CD4-positive, alpha-beta T cell treated with Interleukin-10 for 1 hour (primary cell): ENCODE results near the gene CAVIN4.

ENCODE experiments used
- DNase-seq: peaks from one replicate; pipeline ENCODE4 v3.0.0-alpha.2; 2020

The CAVIN4 gene

DNA sequence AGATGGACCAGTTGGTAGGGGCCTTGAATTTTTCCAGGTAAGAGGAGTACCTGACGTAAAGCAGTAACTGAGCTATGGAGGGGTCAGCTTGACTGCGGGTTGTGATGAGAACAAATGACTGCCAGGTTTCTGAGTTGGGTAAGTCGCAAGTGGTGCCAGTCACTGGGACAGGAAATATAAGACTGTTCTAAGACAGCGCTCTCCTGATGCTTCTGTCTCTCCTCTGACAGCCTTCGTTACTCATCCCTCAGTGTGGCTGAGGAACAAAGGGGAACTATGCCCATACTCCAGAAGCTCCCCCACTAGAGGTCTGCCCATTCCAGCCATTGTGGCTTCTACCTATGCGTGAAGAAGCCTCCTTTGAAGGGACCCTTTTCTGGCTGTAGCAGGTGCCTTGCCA, 13.3 kb downstream of the CAVIN4 start:
- DNase-seq = no peak

DNA sequence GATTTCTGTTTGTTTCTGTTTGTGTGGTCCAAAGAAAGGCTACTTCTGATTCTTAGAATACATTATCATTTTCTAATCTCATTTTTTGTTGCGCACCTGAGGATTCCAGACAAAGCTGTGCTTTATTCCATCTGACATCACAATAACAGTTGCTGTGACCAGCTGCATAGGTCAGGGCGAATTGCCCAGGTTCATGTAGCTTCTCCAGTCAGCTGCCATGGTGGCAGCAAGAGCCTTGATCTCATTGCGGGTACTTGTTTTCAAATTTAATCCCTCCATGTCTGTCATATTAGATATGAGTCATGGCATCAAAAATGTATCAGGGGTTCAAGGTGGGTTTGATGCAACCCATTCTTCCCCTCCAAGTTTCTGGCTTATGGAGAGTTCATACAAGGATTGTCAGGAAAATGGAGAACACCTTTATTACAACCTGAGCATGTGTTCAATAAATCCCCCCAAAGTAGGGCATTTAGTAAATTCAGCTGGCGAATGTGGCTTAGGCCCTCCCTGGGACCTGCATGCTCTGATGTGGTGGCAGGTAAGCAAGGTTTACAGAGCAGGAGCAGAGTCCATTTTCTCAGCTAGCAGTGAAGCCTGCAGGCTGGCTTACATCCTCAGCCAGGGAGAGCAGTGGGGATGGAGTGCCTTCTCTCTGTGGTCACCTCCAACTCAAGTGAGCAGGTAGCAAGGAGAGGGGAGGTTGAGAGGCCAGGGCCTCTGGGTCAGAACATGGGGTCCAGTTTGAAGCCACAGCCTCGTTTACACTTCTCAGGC, 13.9 kb downstream of the CAVIN4 start:
- DNase-seq = no peak

DNA sequence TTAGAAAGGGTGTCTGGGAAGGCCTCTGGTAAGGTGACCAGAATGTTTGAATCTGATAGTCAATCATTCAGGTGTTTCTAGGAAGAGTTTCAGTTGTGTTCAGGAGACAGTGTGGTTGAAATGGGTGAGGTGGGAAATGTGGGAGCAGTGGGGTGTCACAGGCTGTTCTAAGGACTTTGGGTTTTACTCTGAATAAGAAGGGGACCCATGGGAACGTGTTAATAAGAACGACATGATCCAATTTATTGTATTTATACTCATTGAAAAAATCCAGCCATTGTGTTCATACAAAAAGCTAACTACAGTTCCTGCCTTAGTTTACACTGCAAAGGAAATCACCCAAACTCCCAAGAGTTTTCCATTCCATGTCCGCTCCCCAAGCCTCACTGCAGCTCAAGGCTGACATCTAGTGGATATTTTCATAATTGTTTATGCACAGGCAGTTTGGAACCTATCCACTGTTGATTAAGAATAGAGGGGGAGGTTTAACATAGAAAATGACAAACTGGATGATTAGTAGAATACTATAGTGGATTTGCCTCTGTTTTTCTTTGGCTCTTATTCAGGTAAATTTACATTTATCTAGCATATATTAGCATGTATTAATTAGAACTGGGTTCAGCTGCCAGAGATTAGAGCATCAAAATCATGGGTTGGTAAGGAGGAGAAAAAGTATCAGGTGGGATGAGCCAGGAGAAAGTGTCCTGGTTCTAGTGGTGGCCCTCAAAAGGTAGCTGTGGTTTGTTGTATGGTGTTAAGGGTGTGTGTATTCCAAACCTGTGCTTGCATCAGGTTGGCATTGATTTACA, 17.7 kb downstream of the CAVIN4 start:
- DNase-seq = peak; percentile 59

DNA sequence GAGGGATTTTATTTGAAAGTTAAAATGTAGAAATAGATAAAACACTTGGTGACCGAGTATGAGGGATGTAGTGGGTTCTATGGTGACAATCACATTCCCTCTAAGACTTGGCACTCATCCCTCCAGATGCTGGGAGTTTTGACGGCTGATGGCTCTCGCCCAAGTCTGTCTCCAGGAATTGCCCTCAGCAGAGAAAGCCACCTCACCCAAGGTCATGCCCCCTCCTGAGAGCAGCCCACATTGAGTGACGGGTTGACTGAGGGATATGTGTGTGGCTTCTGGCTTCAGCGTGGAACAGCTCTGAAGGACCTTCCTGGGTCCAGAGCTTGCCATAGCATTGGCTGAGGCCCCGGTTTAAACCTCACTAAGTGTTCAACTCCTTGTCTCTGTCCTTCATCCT, 19.4 kb downstream of the CAVIN4 start:
- no peak for DNase-seq

DNA sequence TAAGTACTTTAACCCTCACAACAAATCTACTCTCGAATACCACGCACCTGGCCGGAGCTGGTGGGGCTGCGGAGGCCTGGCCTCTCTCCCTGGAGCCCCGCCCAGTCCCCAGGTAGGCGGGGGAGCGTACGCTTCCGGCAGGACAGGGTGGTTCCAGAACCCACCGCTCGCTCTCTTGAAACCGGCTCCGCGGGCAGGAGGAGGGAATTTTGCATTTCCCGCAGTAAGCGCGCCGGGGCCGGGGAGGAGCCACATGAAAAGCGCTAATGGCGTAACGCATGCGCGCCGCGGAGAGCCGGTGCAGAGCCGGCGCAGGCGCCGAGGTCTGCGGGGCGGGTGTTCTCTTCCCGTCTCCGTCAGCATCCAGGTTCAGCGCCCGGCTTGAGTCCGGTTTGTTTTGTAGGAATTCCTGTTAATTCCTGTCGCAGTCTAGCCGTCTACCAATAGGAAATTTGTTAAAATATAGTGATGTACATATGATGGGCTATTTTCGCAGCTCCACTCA, 20.8 kb downstream of the CAVIN4 start:
- peak; percentile 85 for DNase-seq

DNA sequence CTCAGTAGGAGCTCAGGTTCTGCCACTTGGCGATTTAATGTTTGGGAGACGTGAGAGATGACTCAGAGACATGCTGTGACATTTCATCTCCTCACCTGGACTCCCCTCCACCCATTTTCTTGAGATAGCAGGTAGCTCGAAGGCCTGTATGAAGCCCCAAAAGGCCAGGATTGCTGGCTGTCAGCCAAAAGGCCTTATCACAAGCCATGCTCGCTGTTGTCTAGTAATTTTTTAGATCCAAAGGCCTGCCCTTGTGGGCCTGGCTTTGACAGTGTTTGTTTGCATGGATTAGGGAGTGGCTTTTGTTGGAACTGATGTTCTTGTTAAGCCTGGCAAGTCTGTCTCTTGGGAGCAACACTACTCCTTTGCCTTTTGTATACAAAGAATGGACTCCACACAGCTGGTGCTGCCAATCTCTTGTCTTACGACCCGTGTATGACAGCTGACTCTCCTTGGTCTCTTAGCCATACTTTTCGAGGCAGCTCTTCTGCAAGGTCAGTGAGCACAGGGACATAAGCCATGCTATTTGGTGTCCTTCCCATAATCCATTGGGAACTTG, 22.7 kb downstream of the CAVIN4 start:
- DNase-seq = no peak

DNA sequence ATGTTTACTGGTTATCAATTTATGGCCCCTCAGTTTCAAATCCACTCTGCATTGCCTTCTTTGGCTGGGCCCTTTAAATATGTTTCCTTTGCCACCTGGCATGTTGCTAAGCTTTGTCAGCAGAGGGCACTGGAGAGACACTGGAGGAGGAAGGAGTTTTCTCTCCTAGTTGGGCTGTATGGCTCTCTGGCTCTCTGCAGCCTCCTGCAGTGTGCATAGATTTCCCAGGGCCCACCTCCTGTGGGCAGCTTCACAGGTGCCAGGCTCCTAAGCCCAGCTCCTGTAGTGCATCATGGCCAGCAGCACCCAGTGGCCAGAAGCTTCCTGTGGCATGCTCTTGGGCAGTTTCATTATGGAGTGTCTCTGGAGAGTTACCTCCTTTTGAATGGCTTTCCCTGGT, 23.3 kb downstream of the CAVIN4 start:
- DNase-seq = peak; percentile 43

DNA sequence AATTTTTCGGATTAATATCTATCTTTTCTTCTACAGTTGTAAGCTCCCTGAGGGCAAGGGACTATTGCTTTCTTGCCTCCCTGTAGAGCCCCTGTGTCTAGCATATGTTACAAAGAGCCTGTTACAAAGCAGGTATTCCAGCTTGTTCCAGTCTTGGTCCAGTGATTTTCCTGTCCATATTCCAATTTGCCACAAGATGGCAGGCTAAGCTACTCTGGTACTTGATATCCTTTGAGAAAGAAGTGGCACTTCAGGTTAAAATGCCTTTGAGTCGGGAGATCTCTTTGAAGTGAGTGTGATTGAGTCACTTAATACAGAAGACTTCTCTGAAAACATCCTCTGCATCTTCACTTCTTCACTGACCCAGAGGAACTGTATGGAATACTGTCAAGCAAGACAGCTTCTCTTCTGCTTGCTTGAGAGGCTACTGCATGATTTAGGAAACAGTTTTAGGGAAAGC, 24.5 kb downstream of the CAVIN4 start:
- no peak for DNase-seq

DNA sequence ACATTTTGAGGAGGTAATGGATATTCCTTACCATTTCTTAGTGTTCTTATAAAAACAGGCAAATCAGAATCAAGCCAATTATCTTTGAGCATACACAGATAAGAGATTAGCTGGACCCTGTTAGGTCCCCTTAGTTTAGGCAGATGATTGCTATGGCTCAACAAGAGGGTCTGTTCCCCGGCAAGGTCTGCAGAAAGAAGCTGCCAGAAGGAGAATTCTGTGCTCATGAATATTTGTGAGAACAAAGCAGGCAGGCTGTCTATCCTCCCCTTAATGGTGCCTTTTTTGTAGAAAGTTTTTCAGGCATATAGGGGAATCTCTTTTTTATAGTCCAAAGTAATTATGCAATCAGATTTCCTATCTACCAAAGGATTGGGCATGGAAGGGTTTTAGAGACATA, 27.5 kb downstream of the CAVIN4 start:
- no peak for DNase-seq

DNA sequence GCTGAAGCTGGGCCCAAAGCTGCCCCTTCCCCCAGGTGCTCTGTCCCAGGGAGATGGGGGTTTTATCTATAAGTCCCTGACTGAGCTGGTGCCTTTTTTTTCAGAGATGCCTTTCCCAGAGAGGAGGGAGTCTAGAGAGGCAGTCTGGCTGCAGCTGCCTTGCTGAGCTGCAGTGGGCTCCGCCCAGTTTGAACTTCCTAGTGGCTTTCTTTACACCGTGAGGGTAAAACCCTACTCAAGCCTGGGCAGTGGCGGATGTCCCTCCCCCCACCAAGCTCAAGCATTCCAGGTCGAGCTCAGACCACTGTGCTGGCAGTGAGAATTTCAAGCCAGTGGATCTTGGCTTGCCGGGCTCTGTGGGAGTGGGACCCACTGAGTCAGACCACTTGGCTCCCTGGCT, 41.3 kb downstream of the CAVIN4 start:
- no peak for DNase-seq

DNA sequence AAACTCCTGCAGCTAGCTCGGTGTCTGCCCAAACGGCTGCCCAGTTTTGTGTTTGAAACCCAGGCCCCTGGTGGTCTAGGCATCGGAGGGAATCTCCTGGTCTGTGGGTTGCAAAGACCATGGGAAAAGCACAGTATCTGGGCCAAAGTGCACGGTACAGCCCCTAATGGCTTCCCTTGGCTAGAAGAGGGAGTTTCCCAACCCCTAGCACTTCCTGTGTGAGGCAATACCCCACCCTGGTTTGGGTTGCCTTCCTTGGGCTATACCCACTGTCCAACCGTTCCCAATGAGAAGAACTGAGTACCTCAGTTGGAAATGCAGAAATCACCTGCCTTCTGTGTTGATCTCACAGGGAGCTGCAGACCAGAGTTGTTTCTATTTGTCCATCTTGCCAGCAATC, 41.8 kb downstream of the CAVIN4 start:
- no peak for DNase-seq

DNA sequence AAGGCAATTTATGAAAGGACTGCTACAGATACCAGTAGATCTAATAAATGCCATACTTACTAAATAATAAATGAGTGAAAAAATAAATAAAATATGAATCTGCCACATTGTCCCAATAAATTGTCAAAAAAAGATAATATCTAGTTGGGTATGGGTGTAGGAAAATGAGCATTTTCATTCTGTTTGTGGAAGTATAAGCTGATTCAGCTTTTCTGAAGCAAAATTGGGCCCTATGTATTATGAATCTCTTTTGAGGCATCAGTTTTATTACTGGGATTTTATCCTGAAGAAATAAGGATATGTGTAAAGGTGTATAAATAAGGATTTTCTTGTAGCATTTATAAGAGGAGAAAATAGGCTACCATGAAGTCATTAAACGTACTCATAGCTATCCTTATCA, 46.1 kb downstream of the CAVIN4 start:
- no peak for DNase-seq

DNA sequence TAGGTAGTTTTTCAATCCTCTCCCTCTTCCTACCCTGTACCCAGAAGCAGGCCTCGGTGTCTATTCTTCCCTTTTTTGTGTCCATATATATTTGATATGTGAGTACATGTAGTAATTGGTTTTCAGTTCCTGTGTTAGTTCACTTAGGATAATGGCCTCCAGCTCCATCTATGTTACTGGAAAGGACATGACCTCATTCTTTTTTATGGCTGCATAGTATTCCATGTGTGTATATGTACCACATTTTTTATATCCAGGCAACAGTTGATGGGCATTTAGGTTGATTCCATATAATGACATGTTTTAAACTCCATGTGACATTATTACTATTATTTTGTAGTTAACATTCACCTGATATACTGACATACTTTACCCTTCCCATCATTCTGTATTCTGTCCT, 49.1 kb downstream of the CAVIN4 start:
- no peak for DNase-seq

DNA sequence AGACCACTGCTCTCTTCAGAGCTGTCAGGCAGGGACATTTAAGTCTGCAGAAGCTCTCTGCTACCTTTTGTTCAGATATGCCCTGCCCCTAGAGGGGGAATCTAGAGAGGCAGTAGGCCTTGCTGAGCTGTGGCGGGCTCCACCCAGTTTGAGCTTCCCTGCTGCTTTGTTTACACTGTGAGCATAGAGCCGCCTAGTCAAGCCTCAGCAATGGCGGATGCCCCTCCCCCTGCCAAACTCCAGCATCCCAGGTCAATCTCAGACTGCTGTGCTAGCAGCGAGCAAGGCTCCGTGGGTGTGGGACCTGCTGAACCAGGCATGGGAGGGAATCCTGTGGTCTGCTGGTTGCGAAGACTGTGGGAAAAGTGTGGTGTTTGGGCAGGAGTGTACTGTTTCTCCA, 59.9 kb downstream of the CAVIN4 start:
- no peak for DNase-seq
